HG03565 (cell line): ENCODE measurements around the gene LARP6.
"Not testable (repeated sequence)": the region's sequence is repeated elsewhere in the genome, so short reads cannot be mapped to it uniquely, and the experiment has no call there.

ENCODE experiments used
- ATAC-seq: cut with Tn5 transposase; IDR thresholded peaks from one replicate; pipeline ENCODE4 v1.9.1; 2021; ENCODE audit warnings: mild to moderate bottlenecking, moderate library complexity; ENCODE audit not compliant: unreplicated experiment

The LARP6 gene

DNA sequence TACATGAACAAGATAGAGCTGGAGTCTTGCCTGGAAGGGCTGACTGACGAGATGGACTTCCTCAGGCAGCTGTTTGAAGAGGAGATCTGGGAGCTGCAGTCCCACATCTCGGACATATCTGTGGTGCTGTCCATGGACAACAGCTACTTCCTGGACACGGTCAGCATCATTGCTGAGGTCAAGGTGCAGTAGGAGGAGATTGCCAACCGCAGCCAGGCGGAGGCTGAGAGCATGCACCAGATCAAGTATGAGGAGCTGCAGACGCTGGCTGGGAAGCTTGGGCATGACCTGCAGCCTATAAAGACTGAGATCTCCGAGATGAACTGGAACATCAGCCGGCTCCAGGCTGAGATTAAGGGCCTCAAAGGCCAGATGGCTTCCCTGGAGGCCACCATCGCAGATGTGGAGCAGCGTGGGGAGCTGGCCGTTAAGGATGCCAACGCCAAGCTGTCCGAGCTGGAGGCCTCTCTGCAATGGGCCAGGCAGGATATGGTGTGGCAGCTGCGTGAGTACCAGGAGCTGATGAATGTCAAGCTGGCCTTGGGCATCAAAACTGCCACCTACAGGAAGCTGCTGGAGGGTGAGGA lies 5.5 kb upstream of the LARP6 start:
- no peak for ATAC-seq

DNA sequence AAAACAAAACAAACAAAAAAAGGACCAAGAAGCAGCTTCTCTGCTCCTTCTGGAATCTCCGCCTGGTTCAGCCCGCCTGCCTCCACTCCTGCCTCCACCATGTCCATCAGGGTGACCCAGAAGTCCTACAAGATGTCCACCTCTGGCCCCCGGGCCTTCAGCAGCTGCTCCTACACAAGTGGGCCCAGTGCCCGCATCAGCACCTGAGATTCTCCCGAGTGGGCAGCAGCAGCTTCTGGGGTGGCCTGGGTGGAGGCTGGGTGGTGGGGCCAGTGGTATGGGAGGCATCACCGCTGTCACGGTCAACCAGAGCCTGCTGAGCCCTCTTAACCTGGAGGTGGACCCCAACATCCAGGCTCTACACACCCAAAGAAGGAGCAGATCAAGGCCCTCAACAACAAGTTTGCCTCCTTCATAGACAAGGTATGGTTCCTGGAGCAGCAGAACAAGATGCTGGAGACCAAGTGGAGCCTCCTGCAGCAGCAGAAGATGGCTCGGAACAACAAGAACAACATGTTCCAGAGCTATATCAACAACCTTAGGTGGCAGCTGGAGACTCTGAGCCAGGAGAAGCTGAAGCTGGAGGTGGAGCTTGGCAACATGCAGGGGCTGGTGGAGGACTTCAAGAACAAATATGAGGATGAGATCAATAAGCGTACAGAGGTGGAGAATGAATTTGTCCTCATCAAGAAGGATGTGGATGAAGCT lies 4.8 kb upstream of the LARP6 start:
- not testable (repeated sequence) for ATAC-seq

DNA sequence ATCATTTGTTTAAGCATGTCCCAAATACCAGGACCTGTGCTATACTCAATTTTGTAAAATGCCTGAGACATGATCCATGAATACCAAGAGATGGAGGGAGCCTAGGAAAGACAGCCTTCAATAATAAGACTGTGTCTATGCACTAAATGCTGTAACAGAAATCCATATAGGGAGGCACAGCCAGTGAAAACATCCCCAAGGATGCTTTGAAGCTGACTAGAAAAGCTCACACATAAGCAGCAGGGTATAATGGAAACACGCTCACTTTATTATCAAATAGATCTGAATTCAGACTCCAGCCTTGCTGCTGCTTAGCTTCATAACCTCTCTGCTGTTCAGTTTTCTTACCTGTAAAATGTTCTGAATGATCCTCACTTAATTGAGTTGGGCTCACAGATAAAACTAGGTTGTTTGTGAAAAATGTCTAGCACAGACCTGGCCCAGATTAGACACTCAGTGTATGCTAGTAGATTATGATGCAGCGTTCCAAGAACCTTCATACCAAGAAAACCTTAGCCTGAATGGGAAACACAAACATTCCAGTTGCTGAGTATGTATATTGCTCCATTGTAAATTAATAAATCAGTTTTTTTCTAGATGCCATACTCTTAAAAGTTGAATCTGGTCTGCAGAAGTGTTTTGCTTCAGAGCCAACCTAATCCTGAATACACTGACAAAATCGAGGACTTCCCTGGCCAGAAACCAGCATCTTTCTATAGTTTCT lies 3.8 kb upstream of the LARP6 start:
- ATAC-seq = no peak

DNA sequence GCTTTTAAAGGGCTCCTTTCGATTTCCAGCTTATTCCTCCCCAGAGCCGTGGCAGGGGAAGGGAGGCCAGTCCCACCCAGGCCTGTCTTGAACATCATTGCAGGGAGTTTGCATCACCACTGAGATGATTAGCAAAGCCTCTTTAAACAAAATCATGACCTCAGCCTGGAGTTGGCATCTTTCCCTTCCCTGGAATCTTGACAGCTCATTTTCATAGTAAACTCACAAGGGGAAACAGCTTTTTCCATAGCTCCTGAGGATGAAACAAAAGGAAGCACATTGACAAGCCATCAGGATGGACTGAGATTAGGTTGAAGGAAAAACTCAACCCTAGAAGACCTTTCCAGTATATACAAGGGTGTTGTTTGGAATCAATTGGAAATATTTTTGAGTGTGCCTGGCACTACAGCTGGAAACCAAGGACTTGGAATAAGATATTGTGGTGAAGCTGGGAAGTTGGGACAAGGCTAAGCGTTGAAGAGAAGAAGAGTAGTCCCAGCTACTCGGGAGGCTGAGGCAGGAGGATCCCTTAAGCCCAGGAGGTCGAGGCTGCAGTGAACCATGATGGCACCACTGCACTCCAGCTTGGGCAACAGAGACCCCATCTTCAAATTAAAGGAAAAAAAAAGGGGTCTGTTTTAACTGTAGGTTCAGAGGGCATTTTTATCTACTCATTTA lies 3.1 kb upstream of the LARP6 start:
- no peak for ATAC-seq

DNA sequence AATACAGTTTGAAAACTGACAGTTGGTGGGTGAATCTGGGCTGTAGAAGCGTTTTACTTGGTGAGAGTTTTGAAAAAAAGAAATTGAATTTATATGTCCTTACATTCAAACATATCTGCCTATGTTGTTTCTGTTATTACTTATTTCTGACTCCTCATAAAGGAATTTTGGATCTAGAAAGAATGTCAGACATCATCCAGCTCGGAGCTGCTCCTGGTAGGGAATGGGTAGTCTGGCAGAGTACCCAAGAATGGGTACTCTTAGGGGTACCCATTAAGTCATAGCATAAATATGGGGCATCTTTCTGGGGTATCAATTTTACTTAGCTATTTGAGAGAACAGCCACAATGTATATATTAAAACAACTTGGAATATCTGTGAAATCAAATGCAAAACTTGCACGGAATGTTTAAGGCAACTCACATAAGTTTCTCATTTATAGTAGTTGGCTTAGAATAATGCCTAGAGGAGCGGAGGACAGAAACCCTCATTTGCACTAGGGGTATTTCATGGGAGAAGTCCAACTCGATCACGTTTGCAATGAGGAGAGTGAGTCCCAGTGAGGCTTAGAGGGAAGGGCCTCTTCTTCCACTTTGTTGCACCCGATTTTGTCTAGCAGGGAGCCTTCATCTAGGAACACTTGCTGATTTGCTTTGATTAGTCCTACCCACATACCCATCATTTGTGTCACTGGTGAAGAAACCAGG lies 2.4 kb upstream of the LARP6 start:
- ATAC-seq = no peak

DNA sequence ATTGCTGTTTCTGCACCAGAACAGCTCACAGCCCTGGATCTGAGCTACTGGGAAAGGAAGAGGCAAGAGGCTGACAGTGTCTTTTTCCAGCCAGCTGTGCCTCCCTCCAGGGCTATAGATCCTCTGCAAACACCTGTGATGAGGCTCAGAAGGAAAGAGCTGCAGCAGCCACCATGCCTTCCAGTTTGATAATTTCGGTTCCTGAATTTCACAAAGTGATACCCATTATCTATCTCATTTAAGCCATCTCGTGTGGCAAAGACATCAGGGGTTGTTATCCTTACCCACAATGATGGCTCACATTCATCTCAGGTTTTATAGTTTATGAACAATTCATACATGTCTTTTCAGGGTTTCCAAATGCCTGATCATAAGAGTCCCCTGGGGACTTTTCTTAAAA lies 1.8 kb upstream of the LARP6 start:
- no peak for ATAC-seq

DNA sequence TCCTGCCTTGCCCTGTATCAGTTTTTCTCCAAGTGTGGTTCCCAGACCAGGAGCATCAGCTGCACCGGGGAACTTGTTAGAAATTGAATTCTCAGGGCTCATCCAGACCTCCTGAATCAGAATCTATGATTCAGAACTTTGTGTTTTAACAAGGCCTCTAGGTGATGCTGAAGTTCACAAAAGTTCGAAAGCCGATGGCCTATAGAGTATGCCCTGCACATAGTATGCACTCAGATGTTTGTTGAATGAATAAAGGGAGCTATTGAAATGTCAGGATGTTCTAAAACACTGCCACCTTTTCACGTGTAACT lies 664 bp upstream of the LARP6 start:
- ATAC-seq = no peak

DNA sequence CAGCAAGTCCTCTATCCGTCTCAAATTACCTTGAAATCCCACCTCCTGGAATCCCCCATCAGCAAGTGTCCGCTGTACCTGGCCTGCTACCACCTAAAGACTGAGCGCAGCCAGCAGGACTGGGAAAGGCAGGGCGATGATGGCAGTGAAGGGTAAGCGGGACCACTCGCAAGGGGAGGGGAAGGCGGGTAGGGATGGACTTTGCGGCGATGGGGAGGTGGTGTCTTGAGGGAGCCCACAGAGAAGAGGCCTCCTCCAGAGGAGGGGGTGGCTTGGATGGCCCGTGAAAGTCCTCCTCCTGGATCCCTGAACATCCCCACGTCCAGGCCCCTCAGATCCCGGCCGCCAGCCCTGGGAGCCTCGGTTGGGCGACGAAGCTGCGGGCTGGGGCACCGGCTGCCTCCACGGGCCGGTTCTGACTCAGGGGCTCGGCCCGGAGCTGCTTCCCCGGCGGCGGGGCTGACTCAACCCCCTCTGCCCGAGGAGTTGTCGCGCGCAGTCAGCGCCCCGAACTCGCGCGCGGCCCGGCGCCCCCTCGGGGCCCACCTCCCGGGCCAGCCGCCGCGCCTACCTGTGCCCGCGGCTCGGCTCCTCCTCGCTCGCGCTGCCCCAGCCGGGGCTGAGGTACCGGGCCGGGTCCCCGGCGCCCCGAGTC lies 512 bp downstream of the LARP6 start:
- no peak for ATAC-seq

DNA sequence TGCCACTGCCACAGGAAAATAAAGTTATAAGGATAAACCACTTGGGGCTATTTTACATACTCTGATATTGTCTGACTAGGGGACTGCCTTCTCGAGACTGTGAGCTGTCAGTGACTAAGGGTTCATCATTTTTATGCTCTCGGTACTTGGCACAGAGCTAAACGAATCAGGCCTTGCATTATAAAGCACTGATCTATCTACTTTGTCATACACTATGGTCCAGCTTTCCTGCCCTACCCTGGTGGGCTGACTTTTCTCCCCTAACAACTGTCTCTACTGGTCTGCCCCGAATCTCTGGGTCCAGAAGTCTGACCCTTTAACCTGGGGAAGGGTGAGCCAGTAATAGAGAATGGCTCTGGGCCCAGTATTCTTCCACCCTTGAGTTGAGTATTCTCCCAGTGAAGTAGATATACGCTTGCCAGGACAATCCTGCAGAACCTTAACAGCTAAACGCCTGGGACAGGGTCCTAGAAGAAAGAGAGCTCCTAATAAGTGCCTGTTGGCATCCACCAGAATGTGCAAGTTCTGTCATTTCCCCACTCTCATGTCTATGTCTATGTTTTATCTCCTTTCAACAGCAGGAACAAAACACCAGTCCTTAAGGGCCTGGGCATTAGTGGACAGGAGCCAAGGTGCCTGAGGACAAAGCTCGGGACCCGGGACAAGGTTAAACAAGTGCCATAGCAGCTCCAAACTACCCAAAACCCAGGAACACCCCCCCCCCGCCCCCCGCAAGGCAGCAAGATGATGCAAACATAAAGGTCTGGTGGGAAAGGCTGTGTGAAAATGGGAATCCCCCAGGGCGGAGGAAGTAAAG lies 1.2 kb downstream of the LARP6 start:
- no peak for ATAC-seq

DNA sequence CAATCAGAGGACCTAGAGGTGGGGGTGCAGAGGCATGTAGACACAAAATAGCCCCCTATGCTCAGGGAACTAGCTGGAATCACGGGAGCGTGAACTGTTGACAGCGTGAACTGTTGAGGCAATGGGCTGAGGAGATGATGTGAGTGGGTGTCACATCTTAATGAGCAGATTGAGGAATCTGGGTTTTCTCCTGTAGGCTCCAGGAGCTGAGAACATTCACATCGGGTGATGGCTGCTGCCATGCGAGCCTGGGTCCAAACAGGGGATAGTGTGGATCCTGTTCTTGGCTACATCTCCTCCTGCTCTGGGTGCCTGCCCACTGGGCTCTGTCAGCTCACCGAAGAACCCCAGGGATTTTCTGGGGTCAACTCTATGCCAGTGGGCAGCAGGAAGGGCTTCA lies 2.1 kb downstream of the LARP6 start:
- ATAC-seq = no peak

DNA sequence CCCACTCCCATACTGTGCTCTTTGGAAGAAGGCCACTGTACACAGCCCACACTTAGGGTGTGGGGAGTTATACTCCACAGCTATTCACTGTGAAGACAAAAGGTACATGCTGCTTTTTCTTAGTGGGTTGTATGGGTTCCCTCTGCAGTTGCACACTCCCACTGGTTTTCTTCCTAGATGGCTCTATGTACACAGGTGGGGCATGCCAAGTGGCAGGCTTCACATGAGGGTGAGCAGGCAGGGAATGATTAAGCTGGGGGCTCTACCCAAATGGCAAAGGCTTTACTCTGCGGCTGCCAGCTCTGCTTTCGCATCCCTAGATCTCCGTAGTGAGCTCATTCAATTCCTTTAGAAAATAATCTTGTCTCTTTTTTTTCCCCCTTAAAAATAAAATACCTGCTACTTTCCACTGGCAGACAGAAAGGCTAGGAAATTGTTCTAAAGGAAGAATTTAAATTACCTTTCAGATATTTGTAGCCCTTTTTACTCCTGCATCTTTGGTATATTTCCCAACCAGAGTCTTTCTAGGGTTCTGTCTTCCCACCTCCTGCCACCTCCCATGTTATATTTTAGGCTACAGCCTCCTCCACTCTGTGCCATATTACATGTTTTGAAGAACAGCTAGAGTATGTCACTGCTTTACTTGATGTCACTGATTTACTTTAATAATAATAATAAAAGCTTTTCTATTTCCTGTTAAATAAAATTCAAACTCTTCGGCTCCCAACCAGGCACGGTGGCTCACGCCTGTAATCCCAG lies 8.2 kb downstream of the LARP6 start:
- no peak for ATAC-seq

DNA sequence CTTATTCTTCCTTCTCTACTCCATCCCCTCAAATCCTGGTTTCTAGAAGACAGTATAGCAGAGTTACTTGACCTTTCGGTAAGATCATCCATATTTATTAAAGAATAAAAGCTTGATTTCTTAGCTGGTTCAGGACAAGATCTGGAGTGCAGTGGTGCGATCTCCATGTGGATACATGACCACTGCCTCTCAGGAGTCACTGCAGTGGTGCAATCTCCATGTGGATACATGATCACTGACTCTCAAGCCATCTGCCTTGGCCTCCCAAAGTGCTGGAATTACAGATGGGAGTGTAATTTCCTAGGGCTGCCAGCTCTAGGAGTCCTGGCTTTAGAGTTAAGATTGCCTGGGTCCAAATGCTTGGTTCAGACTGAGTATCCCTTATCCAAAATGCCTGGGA lies 16.5 kb downstream of the LARP6 start:
- ATAC-seq = no peak

DNA sequence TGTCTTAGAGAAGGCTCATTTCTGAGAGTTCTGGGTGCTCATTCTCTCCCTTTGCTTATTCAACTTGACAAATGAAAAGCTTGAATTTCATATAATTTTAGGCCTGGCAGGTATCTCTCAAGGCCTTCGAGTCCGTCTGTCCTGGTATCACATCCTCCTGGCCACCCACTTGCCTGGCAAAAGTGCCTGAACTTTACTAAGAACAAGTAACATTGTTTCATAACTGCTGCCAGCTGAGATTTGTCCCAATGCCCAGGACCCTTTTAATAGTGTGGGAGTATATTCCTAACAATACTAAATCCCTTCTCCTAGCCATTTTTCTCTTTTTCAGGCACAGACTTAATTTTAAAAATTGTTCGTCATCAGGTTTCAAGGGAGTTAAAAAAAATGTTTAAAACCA lies 18.1 kb downstream of the LARP6 start:
- no peak for ATAC-seq

DNA sequence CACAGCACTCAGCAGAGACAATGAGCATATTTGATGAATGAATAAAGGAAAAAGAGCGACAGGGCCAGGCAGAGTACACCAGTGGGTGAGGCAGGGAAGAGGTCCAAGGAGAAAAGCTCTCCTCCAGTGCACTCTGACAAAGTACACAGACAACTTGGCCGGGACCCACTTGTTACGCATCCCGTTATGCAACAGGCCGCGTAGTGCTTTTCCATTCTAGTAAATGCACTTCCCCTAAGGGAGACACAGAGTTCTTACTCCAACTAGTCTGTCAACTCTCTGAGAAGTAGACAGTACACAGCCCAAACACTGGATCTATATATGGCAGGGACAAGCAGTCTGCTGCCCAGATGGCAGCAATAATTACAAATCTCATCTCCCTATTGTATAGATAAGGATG lies 18.5 kb downstream of the LARP6 start:
- ATAC-seq = no peak

DNA sequence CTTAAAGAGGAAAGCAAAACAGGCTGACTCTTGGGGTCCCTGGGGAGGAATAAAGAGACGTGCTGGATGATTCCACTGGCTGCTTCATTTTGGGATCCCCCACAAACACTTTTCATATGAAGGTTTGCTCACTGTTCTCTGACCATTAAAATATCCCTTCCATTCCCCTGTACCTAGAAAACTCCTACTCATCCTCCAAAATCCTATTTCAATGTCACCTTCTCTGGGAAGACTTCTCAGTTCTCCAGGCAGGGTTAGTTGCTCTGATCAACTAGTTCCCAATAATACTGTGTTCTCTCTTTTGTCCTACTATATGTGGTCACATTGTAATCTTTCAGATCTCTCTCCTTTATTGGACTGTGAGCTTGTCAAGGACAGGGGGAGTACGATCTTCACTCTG lies 19.0 kb downstream of the LARP6 start:
- no peak for ATAC-seq

DNA sequence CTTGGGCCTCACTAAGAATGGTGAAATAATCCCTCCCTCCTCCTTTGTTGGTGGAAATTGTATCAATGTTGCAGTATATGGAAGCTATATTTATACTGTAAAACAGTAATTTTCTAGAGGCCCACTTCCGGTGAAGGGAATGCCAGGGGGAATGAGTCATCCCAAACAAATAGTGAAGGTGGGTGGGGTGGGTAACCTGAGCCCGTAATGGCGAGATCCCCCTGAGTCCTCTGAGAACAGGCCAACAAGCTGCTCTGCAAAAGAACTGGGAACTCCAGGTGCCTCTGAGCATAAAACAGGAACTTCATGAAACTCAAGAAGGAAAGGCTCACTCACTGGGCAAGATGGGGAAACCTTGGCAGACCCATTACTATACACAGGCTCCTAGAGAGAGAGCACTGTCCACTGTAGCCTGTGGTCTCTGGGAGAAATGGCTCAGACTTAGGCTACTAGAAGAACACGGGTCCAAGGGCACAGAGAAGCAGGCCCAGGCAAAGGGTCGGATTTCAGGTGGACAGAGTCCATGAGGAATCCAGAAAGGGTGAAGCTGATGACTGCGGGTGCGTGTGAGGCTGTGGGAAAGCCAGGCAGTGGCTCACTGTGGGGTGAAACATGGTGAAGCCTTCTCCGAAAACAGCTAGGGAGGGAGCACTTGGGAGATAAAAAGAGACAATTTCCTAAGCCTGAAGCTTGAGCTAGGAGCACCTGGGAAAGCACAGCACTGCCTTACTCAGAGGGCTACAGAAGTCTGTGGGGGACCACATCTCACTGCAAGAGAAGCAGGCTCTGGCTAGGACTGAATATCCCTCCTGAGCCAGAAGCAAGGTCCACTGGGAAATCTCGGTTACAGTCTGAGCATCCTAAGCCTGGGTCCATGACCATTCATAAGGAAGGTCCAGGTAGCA lies 19.8 kb downstream of the LARP6 start:
- no peak for ATAC-seq

DNA sequence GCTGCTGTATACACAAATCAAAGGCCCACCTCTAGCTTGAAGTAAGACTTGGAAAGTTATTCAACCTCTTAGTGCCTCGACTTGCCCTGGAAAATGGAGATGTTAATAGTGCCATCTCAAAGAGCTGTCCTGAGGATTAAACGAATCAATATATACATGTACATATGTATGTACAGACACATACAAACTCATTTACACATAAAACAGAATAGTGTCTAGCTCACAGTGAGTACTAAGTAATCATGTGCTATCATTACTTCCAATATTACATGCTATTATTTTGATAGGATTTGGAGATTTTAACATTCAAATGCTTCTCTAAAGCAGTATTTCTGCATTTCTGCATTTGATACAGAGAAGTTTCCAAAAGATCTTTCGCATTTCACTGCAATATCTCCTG lies 20.5 kb downstream of the LARP6 start:
- ATAC-seq = no peak

DNA sequence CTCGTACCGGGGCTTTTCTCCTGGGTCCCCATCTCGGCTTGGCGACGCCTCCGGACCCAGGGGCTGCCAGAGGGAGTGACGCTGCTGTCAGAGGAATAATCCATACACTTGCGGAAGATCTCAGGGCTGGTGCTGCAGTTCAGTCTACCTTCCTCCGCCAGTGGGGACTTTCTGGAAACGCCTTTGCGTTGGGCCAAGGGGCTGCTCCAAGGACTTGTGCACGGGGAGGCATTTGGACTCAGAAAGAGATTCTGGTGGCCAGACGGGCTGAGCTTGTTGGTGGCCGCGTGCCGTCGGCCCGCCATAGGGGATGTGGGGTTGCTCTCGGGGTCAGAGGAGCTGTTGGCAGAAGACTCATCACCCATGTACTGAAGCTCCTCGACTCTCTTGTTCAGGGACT lies 21.8 kb downstream of the LARP6 start:
- ATAC-seq = no peak
